Esophagus squamous epithelium (tissue), 5 donors: ENCODE results near the gene ZBTB24. TPM values are rescaled to one million over a fixed set of nuclear protein-coding genes. Genes with fewer than 3 reads are reported as not detected.

Source experiments
- DNase-seq: peaks from one replicate; lab custom pipeline; 2025; lab: John Stamatoyannopoulos, UW
- H3K27ac ChIP-seq, 4 donors: fragments of 200-600 bp; sonication (generic); one replicate each; pipeline ENCODE4 v1.5.1; 2016 to 2019; ENCODE audit warnings: mild to moderate bottlenecking in 1 of 4
- H3K27me3 ChIP-seq, 4 donors: fragments of 200-600 bp; sonication (generic); 1 replicate in 3 of 4; 2 replicates in 1 of 4; pipeline versions ENCODE4 v1.5.1 to v1.6.0; 2017 to 2021; ENCODE audit warnings: antibody characterized with exemption in 1 of 4
- H3K36me3 ChIP-seq, 3 donors: fragments of 200-600 bp; sonication (generic); one replicate each; pipeline ENCODE4 v1.5.1; 2016 to 2019
- H3K4me1 ChIP-seq, 3 donors: fragments of 200-600 bp; sonication (generic); one replicate each; pipeline ENCODE4 v1.5.1; 2017 to 2019
- H3K4me3 ChIP-seq, 4 donors: fragments of 200-600 bp; sonication (generic); 1 replicate in 3 of 4; 2 replicates in 1 of 4; pipeline ENCODE4 v1.5.1; 2016 to 2019; ENCODE audit warnings: mild to moderate bottlenecking in 2 of 4, moderate library complexity in 1 of 4
- H3K9me3 ChIP-seq, 3 donors: fragments of 200-600 bp; sonication (generic); one replicate each; pipeline ENCODE4 v1.5.1; 2016 to 2019
- CTCF ChIP-seq, 6 experiments: fragments of 450-650 bp in 4 of 6; fragments of 200-600 bp in 2 of 6; sonication (generic) in 2 of 6; IDR thresholded peaks; one replicate each; pipeline ENCODE4 v1.5.1; 2016 to 2019; ENCODE audit warnings: antibody characterized with exemption in 6 of 6, mild to moderate bottlenecking in 4 of 6, moderate library complexity in 4 of 6
- POLR2A ChIP-seq, 4 donors: fragments of 450-650 bp; IDR thresholded peaks; one replicate each; pipeline ENCODE4 v1.6.1; 2017; ENCODE audit warnings: antibody characterized with exemption in 4 of 4, mild to moderate bottlenecking in 4 of 4, moderate library complexity in 3 of 4
- WGBS, 2 donors: methylation state at CpG; one replicate each; pipeline ENCODE4 v1.1.5; 2018; 5-methylcytosine and 5-hydroxymethylcytosine counted together
- intact Hi-C: fragments of 100-400 bp; cut with DNase I; formaldehyde crosslinking; loops from one replicate; pipeline ENCODE4 v1.15.0; 2022
- total RNA-seq, 4 donors: library from RNA; depleted of rRNA; stranded (reverse); fragments of >200 nt; gene quantifications; one replicate each; pipeline ENCODE4 v1.1.0, GENCODE V29; 2016
- donor health status: DM: yes; HTN: yes; CAD: no.

Gene ZBTB24
- total RNA-seq, 4 donors from 2014 or later = 3.9 to 8.4 (median 7.0) TPM

DNA sequence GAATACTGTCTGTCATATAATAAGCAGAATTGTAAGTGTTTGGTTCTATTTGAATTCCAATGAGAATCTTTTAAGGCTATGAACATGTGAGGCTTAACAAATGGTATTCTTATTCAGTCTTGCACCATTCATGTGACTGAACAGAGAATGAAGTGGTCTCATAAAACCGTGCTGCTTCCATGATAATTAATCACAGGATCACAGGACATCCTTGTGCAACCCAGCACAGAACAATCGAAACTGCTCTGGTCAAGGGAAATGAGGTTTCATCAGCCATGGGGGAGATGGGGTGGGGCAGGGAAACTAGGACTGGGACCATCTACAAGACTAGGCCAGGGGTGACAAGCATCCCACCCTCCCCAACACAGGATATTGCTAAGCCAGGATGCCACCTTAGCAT is 48.6 kb downstream of the ZBTB24 start:
- peaks cover 0 to 13% (median 4%) of the 10 kb centered on the region in 3 donors for H3K4me1 ChIP-seq
- no peaks in the 10 kb centered on the region for H3K27me3 ChIP-seq
- H3K36me3 ChIP-seq = no peaks in the 10 kb centered on the region
- TF ChIP-seq POLR2A (IDR thresholded peaks at IDR 0.05) = no peak
- no peak for TF ChIP-seq CTCF (IDR thresholded peaks at IDR 0.05)
- no peaks in the 10 kb centered on the region for H3K9me3 ChIP-seq
- intact Hi-C loops = no loop called here
- no peak overlapping the region for H3K4me3 ChIP-seq
- WGBS, 2 donors = 45 to 66% methylated on average over 2 of the region's 2 CpGs
- H3K27ac ChIP-seq = no peak overlapping the region
- DNase-seq = no peak

DNA sequence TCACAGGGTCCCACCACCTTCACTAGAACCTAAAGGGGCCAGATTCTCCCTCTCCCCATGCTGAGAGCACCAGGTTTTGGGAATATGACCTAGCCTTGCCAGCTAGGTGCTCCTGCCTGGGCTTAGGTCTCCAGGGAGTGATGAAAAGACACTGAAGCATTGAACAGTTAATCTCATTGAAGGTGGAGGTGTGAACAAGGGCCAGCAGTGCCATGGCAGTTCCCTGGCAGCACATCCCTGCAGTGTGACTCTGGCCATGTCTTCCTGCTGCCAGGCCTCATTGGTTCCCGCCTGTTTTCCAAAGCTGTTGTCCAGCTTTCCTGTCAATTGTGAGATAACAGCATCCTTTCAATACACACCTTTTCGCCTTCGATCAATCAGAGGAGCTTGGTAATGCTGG is 53.5 kb downstream of the ZBTB24 start:
- no peak overlapping the region for H3K27ac ChIP-seq
- no peak for DNase-seq
- no peaks in the 10 kb centered on the region for H3K9me3 ChIP-seq
- no peak overlapping the region for H3K4me3 ChIP-seq
- TF ChIP-seq CTCF (IDR thresholded peaks at IDR 0.05) (no peak), POLR2A (IDR thresholded peaks at IDR 0.05) (no peak)
- H3K36me3 ChIP-seq = no peaks in the 10 kb centered on the region
- intact Hi-C loops = no loop called here
- H3K4me1 ChIP-seq = peaks cover 0 to 13% (median 0%) of the 10 kb centered on the region in 3 donors
- no peaks in the 10 kb centered on the region for H3K27me3 ChIP-seq
- 95 to 97% methylated on average over 3 of the region's 3 CpGs for WGBS, 2 donors

GRCh38 chr6:109428889-109429477 is 54.0 kb downstream of the ZBTB24 start:
- Histone ChIP-seq H3K36me3 (no peaks in the 10 kb centered on the region), H3K27me3 (no peaks in the 10 kb centered on the region), H3K9me3 (no peaks in the 10 kb centered on the region), H3K27ac (no peak overlapping the region), H3K4me3 (no peak overlapping the region), H3K4me1 (peaks cover 0 to 13% (median 0%) of the 10 kb centered on the region in 3 donors)
- intact Hi-C loops = no loop called here
- no peak for DNase-seq
- TF ChIP-seq CTCF (IDR thresholded peaks at IDR 0.05) = no peak
- no peak for TF ChIP-seq POLR2A (IDR thresholded peaks at IDR 0.05)
- 32 to 53% methylated on average over 7 of the region's 7 CpGs for WGBS, 2 donors

- Histone ChIP-seq H3K36me3 (no peaks in the 10 kb centered on the region), H3K4me1 (peaks cover 0 to 18% (median 0%) of the 10 kb centered on the region in 3 donors), H3K27ac (no peak overlapping the region), H3K27me3 (no peaks in the 10 kb centered on the region), H3K4me3 (no peak overlapping the region), H3K9me3 (no peaks in the 10 kb centered on the region)
- intact Hi-C loops = no loop called here
- 87 to 90% methylated on average over 2 of the region's 2 CpGs for WGBS, 2 donors
- TF ChIP-seq CTCF (IDR thresholded peaks at IDR 0.05) = no peak
- no peak for TF ChIP-seq POLR2A (IDR thresholded peaks at IDR 0.05)
- DNase-seq = no peak
These were observed 58.1 kb downstream of the ZBTB24 start for GRCh38 chr6:109424946-109425345.

DNA sequence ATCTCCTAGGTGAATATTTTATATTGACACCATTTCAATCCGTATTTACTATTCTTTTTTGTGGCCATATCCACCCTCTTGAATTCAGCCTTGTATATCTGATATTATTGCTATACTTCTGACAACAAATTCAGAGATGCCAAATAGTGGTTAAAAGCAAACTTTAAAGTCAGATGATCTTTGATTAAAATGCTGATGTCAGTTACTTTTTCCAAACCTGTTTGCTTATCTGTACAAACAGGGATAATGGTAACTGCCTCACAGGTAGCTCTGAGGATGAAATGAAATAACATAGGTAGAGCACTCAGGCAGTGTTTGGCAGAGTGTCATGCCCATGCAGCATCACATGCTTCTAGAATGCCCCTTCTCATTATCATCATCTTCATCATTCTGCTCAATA is 61.8 kb downstream of the ZBTB24 start:
- Histone ChIP-seq H3K9me3 (no peaks in the 10 kb centered on the region), H3K4me1 (peaks cover 0 to 10% (median 0%) of the 10 kb centered on the region in 3 donors), H3K27ac (no peak overlapping the region), H3K36me3 (no peaks in the 10 kb centered on the region), H3K4me3 (no peak overlapping the region), H3K27me3 (no peaks in the 10 kb centered on the region)
- 61 to 88% methylated on average over 1 of the region's 1 CpG for WGBS, 2 donors
- intact Hi-C loops = no loop called here
- no peak for TF ChIP-seq POLR2A (IDR thresholded peaks at IDR 0.05)
- TF ChIP-seq CTCF (IDR thresholded peaks at IDR 0.05) = no peak
- no peak for DNase-seq
